CD4-positive, CD25-positive, alpha-beta regulatory T cell (primary cell): ENCODE data around the gene PPOX. TPM values are rescaled to one million over a fixed set of nuclear protein-coding genes. Genes with fewer than 3 reads are reported as not detected.
A peak's percentile ranks its signal among the peaks of the same experiment; 100 is the strongest.

Experiments used
- ATAC-seq, 2 donors: fragments of 150-1000 bp; cut with Tn5 transposase; one replicate each; pipeline ENCODE4 v1.10.0; 2021; ENCODE audit warnings: low read depth in 2 of 2, moderate number of reproducible peaks in 2 of 2, moderate library complexity in 1 of 2
- DNase-seq, 3 donors: peaks; one replicate each; pipeline versions ENCODE4 v3.0.0 to v3.0.0-alpha.2; 2012 to 2022; ENCODE audit warnings: mixed read lengths in 1 of 3
- H3K27ac ChIP-seq: one replicate; pipeline ENCODE4 v1.7.0; 2013; ENCODE audit warnings: mild to moderate bottlenecking, low read length; ENCODE audit not compliant: insufficient read depth, poor library complexity, severe bottlenecking
- H3K27me3 ChIP-seq: one replicate; pipeline ENCODE4 v1.7.0; 2013; ENCODE audit warnings: low read length; ENCODE audit not compliant: control insufficient read depth, insufficient read depth
- H3K36me3 ChIP-seq: one replicate; pipeline ENCODE4 v1.7.0; 2013; ENCODE audit warnings: mild to moderate bottlenecking, low read length, moderate library complexity; ENCODE audit not compliant: control insufficient read depth, insufficient read depth
- H3K4me1 ChIP-seq: 2 replicates; pipeline ENCODE4 v1.7.0; 2013; ENCODE audit warnings: mild to moderate bottlenecking, low read length; ENCODE audit not compliant: insufficient read depth, control insufficient read depth, poor library complexity, severe bottlenecking
- H3K4me3 ChIP-seq: one replicate; pipeline ENCODE4 v1.7.0; 2013; ENCODE audit warnings: low read depth, mild to moderate bottlenecking, low read length, moderate library complexity
- H3K9me3 ChIP-seq, 2 experiments: 1 replicate in 1 of 2; 2 replicates in 1 of 2; pipeline ENCODE4 v1.7.0; 2013; ENCODE audit warnings: low read length in 2 of 2, mild to moderate bottlenecking in 1 of 2, moderate library complexity in 1 of 2; ENCODE audit not compliant: control insufficient read depth in 2 of 2
- H3K27ac Mint-ChIP-seq, 3 donors: one replicate each; pipeline ENCODE4 v1.8.0; 2020 to 2022; ENCODE audit warnings: mild to moderate bottlenecking in 3 of 3, mixed read lengths in 3 of 3, moderate library complexity in 2 of 3
- H3K27me3 Mint-ChIP-seq: one replicate; pipeline ENCODE4 v1.8.0; 2022; ENCODE audit warnings: mild to moderate bottlenecking, mixed read lengths
- H3K36me3 Mint-ChIP-seq: one replicate; pipeline ENCODE4 v1.8.0; 2020; ENCODE audit warnings: mixed read lengths
- H3K4me1 Mint-ChIP-seq, 4 donors: one replicate each; pipeline ENCODE4 v1.8.0; 2020 to 2022; ENCODE audit warnings: mixed read lengths in 4 of 4, mild to moderate bottlenecking in 1 of 4
- H3K4me3 Mint-ChIP-seq, 4 donors: one replicate each; pipeline ENCODE4 v1.8.0; 2020 to 2022; ENCODE audit warnings: mild to moderate bottlenecking in 4 of 4, mixed read lengths in 4 of 4, moderate library complexity in 3 of 4
- H3K9me3 Mint-ChIP-seq, 7 donors: one replicate each; pipeline ENCODE4 v1.8.0; 2020 to 2022; ENCODE audit warnings: mixed read lengths in 7 of 7, mild to moderate bottlenecking in 3 of 7, moderate library complexity in 2 of 7
- polyA plus RNA-seq, 4 donors: library from polyadenylated mRNA; unstranded; fragments of 300-500 nt; fragmentation: Illumina TruSeq; gene quantifications; one replicate each; pipeline ENCODE4 v1.2.3, GENCODE V29; 2021
- total RNA-seq: library from RNA; stranded (reverse); gene quantifications from one replicate; pipeline ENCODE4 v1.2.3, GENCODE V29; 2022

PPOX gene
- total and polyA plus RNA-seq, 5 donors from 2014 or later = 18.0 to 45.3 (median 24.4) TPM

DNA sequence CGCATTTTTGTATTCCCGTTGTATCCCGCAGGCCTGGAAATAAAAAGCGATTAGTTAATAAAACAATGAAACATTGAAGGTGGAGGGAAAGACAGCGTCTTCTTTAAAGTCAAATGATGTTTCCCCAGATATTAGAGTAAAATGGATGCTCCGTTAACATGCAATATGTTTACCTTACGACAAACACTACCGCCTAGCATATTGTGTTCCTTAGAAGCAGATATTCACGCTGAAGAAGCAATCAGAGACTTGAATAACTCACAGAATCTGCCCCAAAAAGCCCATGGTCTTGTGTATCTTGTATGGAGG is 11.7 kb downstream of the PPOX start:
- peaks cover 6 to 88% (median 61%) of the 10 kb centered on the region in 4 donors for H3K4me1 Mint-ChIP-seq
- peak overlapping the region; percentile 97 to 100 (median 99) for H3K4me3 Mint-ChIP-seq
- Histone ChIP-seq H3K27ac (peak overlapping the region; percentile 82), H3K36me3 (peaks cover 29% of the 10 kb centered on the region), H3K27me3 (no peaks in the 10 kb centered on the region), H3K4me3 (peak overlapping the region; percentile 79), H3K4me1 (peaks cover 72% of the 10 kb centered on the region), H3K9me3 (no peaks in the 10 kb centered on the region)
- peaks cover 23% of the 10 kb centered on the region for H3K36me3 Mint-ChIP-seq
- peaks cover 6% of the 10 kb centered on the region for H3K27me3 Mint-ChIP-seq
- peaks cover 0 to 3% (median 0%) of the 10 kb centered on the region in 7 donors for H3K9me3 Mint-ChIP-seq
- no peak for ATAC-seq
- peak overlapping the region; percentile 94 to 100 (median 99) for H3K27ac Mint-ChIP-seq
- DNase-seq = no peak

DNA sequence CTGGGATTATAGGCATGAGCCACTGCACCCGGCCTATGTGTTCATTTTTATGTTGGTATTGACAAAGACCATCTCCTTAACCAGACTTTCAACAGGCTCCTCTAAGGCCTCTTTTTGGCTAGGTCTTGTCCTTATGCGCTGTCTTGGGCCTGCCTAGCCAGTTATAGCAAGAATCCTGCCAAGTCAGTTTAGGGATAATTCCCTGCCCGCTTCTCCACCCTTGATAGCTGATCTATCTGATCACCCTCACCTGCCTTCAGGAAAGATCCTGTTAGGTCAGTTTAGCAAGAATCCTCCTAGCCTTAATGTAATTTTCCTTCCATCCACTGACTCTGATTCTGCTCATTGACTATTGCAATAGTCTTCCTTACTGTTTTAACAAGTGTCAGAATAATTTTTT is 13.5 kb downstream of the PPOX start:
- no peak for DNase-seq
- Histone ChIP-seq H3K27me3 (no peaks in the 10 kb centered on the region), H3K27ac (no peak overlapping the region), H3K36me3 (peaks cover 13% of the 10 kb centered on the region), H3K4me1 (peaks cover 83% of the 10 kb centered on the region), H3K4me3 (no peak overlapping the region), H3K9me3 (no peaks in the 10 kb centered on the region)
- Mint-ChIP-seq H3K36me3 (peaks cover 8% of the 10 kb centered on the region), H3K4me1 (peaks cover 6 to 87% (median 64%) of the 10 kb centered on the region in 4 donors), H3K4me3 (peak overlapping the region; percentile 22 to 68 (median 52)), H3K9me3 (peaks cover 0 to 3% (median 0%) of the 10 kb centered on the region in 7 donors), H3K27ac (peak overlapping the region in 2 of 3 donors; percentile 78 to 91), H3K27me3 (peaks cover 6% of the 10 kb centered on the region)
- ATAC-seq = no peak

DNA sequence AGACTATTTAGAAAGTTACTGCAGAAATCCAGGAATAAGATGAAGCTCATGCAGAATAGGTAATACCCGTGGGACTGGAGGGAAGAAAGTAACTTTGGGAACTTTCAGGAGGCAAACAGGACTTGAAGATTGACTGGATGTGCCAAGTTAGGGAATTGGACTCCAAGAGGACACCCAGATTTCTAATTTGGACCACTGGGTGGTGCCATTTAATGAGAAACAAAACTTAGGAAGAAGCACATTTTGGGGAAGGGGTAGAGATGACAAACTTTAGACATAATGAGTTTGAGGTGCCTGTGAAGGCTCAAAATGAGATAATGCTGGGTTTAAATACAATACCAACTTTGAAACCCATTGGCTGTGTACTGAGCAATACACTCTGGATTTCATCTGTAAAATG is 14.4 kb downstream of the PPOX start:
- peak in 1 of 3 donors; percentile 57 for DNase-seq
- H3K27ac ChIP-seq = peak overlapping the region; percentile 80
- Mint-ChIP-seq H3K36me3 (peaks cover 2% of the 10 kb centered on the region), H3K4me3 (peak overlapping the region; percentile 23 to 70 (median 54)), H3K9me3 (peaks cover 0 to 3% (median 0%) of the 10 kb centered on the region in 7 donors), H3K27ac (peak overlapping the region; percentile 85 to 99 (median 95)), H3K4me1 (peaks cover 11 to 86% (median 62%) of the 10 kb centered on the region in 4 donors), H3K27me3 (peaks cover 6% of the 10 kb centered on the region)
- peaks cover 80% of the 10 kb centered on the region for H3K4me1 ChIP-seq
- H3K36me3 ChIP-seq = peaks cover 4% of the 10 kb centered on the region
- peak overlapping the region; percentile 32 for H3K4me3 ChIP-seq
- no peak for ATAC-seq
- H3K9me3 ChIP-seq = no peaks in the 10 kb centered on the region
- H3K27me3 ChIP-seq = no peaks in the 10 kb centered on the region

DNA sequence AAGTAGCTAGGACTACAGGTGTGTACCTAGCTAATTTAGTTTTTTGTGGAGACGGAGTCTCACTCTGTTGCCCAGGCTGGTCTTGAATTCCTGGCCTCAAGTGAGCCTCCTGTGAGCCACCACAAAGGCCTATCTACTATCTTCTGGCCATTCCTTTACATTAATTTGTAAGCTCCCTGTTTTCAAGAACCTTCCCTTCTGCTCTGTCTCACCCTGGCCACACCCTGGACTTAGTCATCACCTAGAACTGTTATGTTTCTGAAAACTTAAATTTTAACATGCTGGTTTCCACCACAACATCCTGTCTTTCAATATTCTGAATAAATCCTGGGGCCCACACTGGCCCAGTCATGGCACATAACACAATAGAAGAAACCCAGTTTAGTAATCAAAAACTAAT is 16.0 kb downstream of the PPOX start:
- Histone ChIP-seq H3K4me1 (peaks cover 82% of the 10 kb centered on the region), H3K27me3 (no peaks in the 10 kb centered on the region), H3K9me3 (no peaks in the 10 kb centered on the region), H3K27ac (peak overlapping the region; percentile 80), H3K36me3 (no peaks in the 10 kb centered on the region), H3K4me3 (peak overlapping the region; percentile 68)
- H3K27me3 Mint-ChIP-seq = no peaks in the 10 kb centered on the region
- peak overlapping the region; percentile 63 to 93 (median 80) for H3K4me3 Mint-ChIP-seq
- ATAC-seq (peak; percentile 71 to 76), DNase-seq (peak; percentile 19 to 94 (median 76))
- H3K9me3 Mint-ChIP-seq = peaks cover 0 to 1% (median 0%) of the 10 kb centered on the region in 7 donors
- H3K27ac Mint-ChIP-seq = peak overlapping the region; percentile 95 to 99 (median 96)
- H3K4me1 Mint-ChIP-seq = peaks cover 17 to 86% (median 60%) of the 10 kb centered on the region in 4 donors
- no peaks in the 10 kb centered on the region for H3K36me3 Mint-ChIP-seq

DNA sequence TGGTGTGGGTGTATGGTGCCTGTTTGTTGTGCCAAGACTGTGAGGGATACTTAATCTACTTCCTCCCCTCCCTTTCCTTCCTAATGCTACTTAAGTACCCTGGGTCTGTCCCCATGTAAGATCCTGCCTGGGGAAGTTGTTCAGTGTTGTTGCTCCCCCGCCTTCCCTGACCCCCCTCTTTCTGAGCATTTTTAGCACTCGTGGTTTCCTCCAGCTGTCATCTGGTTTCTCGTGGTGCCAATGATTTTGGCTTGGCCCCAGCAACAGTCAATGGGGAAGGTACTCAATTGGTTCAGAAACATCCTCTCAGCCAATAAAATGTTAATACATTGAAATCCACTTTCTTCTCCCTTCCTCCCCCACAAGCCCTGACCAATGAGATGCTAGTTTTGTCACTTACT is 19.1 kb downstream of the PPOX start:
- Mint-ChIP-seq H3K36me3 (no peaks in the 10 kb centered on the region), H3K4me3 (peak overlapping the region; percentile 82 to 89 (median 88)), H3K27me3 (no peaks in the 10 kb centered on the region), H3K9me3 (peaks cover 0 to 1% (median 0%) of the 10 kb centered on the region in 7 donors), H3K4me1 (peaks cover 17 to 85% (median 57%) of the 10 kb centered on the region in 4 donors), H3K27ac (peak overlapping the region; percentile 94 to 97 (median 95))
- Histone ChIP-seq H3K27ac (peak overlapping the region; percentile 80), H3K9me3 (no peaks in the 10 kb centered on the region), H3K4me1 (peaks cover 89% of the 10 kb centered on the region), H3K36me3 (no peaks in the 10 kb centered on the region), H3K27me3 (no peaks in the 10 kb centered on the region), H3K4me3 (peak overlapping the region; percentile 65)
- peak; percentile 66 to 70 for ATAC-seq
- peak; percentile 68 to 95 (median 87) for DNase-seq

DNA sequence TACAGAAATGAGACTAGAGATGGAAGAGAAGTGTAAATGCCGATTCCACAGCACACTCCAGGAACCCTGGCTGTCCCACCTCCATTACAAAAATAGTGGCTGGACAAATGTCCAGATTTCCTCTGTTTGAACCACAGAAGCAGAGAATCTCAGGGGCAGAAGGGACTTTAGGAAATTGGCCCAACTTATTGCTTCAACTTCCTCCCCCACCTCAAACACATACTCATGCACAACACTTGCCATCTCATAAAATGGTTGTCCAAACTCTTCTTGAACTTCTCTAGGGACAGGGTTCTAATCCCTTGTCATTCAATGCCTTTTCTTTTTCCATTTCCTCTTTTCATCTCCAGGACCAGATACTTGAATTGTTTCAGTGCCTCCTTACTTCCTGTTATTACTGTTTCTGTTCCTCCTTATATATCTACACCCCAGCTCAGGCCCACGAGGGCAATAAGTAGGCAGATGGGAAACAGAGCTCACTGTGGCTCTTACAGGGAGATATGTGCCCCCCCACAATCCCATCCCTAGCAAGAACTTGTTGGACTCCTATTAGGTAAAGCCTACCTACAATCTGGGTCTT is 19.6 kb downstream of the PPOX start:
- Mint-ChIP-seq H3K27ac (peak overlapping the region; percentile 94 to 97 (median 95)), H3K9me3 (peaks cover 0 to 1% (median 0%) of the 10 kb centered on the region in 7 donors), H3K4me1 (peaks cover 17 to 79% (median 52%) of the 10 kb centered on the region in 4 donors), H3K36me3 (no peaks in the 10 kb centered on the region), H3K4me3 (peak overlapping the region; percentile 82 to 89 (median 88)), H3K27me3 (no peaks in the 10 kb centered on the region)
- ATAC-seq = no peak
- peak in 1 of 3 donors; percentile 55 for DNase-seq
- H3K36me3 ChIP-seq = no peaks in the 10 kb centered on the region
- no peaks in the 10 kb centered on the region for H3K9me3 ChIP-seq
- peaks cover 87% of the 10 kb centered on the region for H3K4me1 ChIP-seq
- H3K4me3 ChIP-seq = peak overlapping the region; percentile 65
- H3K27ac ChIP-seq = peak overlapping the region; percentile 80
- no peaks in the 10 kb centered on the region for H3K27me3 ChIP-seq

DNA sequence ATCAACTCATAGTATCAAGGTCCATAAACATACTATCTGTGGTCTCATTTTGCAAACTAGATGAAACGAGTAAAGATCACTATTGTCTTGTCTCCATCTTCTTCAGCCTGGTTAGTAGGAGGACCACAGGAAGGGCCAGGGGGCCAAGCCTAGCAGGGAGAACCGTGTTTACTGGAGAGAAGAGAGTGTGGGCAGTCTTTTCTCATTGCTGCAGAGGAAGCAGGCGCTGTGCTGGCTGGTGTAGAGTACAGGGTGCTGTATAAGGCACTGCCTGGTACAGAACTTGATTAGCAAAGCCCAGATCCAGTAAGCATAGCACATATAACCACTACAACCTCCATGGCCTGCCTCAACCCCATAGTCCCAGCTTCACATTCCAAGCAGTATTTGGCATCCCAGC is 21.1 kb downstream of the PPOX start:
- H3K27me3 ChIP-seq = no peaks in the 10 kb centered on the region
- Mint-ChIP-seq H3K27ac (peak overlapping the region; percentile 94 to 97 (median 95)), H3K4me3 (peak overlapping the region in 3 of 4 donors; percentile 39 to 89 (median 45)), H3K9me3 (peaks cover 0 to under 1% (median 0%) of the 10 kb centered on the region in 7 donors), H3K4me1 (peaks cover 15 to 74% (median 47%) of the 10 kb centered on the region in 4 donors), H3K27me3 (no peaks in the 10 kb centered on the region), H3K36me3 (no peaks in the 10 kb centered on the region)
- peak overlapping the region; percentile 34 for H3K4me3 ChIP-seq
- no peaks in the 10 kb centered on the region for H3K36me3 ChIP-seq
- peaks cover 81% of the 10 kb centered on the region for H3K4me1 ChIP-seq
- ATAC-seq (no peak), DNase-seq (no peak)
- peak overlapping the region; percentile 80 for H3K27ac ChIP-seq
- no peaks in the 10 kb centered on the region for H3K9me3 ChIP-seq

DNA sequence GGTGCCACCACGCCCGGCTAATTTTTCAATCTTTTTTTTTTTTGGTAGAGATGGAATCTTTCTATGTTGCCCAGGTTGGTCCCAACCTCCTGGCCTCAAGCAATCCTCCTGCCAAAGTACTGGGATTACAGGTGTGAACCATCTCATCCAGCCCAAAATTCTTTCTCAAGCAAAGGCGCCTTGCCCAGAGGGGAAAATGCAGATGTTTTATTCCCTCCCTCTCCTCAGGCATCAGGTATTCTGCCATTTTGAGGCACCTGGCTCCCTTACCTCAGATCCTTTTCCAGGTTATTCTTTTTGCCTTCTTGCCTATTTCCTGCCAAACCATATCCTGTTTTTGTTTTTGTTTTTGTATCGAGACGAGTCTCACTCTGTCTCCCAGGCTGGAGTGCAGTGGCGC is 22.2 kb downstream of the PPOX start:
- H3K4me3 ChIP-seq = no peak overlapping the region
- H3K9me3 ChIP-seq = no peaks in the 10 kb centered on the region
- ATAC-seq (no peak), DNase-seq (no peak)
- Mint-ChIP-seq H3K4me1 (peaks cover 17 to 74% (median 47%) of the 10 kb centered on the region in 4 donors), H3K36me3 (peaks cover 3% of the 10 kb centered on the region), H3K27ac (peak overlapping the region; percentile 80 to 98 (median 92)), H3K4me3 (peak overlapping the region in 2 of 4 donors; percentile 48 to 55), H3K27me3 (no peaks in the 10 kb centered on the region), H3K9me3 (no peaks in the 10 kb centered on the region)
- H3K4me1 ChIP-seq = peaks cover 78% of the 10 kb centered on the region
- H3K27ac ChIP-seq = peak overlapping the region; percentile 80
- no peaks in the 10 kb centered on the region for H3K27me3 ChIP-seq
- H3K36me3 ChIP-seq = no peaks in the 10 kb centered on the region
